Fibroblast of skin of right quadriceps (primary cell): Measurements from ENCODE around the gene TTC21A.
A peak's percentile ranks its signal among the peaks of the same experiment; 100 is the strongest.

Source experiments
- DNase-seq: peaks from one replicate; pipeline ENCODE4 v3.0.0-alpha.2; 2013

The TTC21A gene

DNA sequence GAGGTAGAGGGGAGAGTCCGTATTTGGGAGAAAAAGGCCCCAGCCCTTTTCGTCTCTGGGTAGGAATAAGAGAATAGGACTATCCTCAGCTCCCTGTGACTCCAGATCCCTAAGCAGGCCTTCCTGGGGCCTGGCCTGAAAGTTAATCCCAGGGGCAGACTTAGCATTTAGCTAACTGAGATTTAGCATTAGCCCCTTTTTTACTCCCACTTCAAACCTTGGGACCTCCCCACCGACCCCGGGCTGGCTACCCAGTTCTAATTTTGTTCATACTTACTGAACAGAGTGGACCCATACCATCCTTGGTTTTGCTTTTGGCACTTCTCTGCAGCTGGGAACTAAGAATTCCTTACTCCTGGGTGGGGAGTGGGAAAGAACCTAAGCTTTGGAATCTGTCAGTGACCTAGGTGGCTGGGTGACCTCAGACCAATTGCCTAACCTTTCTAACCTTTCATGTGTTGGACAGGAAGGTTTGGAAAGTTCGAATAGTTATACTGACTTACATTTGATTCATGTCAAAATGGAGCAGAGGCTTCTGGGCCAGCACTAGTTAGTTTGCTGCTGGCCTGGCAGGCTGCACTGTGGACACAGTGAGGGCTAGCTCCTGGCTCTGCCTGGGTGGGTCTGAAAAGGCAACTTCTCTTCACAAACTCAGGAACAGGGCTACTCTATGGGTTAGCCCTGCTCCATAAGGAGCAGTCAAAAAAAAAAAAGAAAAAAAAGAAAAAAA is 11.6 kb downstream of the TTC21A start:
- no peak for DNase-seq

DNA sequence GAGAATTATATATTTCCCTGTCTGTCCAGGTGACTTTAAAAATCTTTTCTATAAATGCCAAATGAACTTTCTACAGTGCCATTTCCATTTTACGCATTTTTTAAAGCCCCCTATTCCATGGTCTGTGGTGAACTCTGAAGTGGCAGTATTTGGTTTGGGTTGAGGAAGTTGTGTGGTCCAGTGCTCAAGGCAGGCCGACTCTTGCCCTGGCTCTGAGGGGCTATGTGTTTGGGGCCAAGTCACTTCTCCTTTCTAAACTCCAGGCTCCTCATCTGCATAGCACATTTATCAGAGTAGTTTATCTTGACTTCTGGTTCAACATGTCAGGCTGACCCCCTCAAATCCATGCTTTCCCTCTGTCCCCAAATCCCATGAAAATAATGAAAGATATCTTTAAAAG is 14.1 kb downstream of the TTC21A start:
- no peak for DNase-seq

DNA sequence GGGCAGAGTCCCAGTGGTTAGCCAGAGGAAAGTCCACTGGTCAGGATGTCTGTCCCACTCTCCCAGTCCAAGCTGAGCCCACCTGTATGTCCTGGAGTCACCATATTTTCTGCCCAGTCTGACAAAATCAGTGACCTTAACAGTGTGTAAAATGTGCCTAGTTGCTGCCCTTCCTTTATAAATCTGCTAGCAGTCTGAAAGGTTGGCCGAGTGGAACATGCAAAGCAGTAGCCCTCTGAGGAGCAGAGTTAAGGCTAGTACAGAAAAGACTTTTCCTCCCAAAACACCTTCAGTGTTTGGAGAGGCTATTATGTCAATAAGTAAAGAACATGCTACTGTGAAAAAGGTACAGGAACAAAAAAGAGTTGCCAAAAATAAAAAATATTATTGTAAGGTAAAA is 15.3 kb downstream of the TTC21A start:
- no peak for DNase-seq

DNA sequence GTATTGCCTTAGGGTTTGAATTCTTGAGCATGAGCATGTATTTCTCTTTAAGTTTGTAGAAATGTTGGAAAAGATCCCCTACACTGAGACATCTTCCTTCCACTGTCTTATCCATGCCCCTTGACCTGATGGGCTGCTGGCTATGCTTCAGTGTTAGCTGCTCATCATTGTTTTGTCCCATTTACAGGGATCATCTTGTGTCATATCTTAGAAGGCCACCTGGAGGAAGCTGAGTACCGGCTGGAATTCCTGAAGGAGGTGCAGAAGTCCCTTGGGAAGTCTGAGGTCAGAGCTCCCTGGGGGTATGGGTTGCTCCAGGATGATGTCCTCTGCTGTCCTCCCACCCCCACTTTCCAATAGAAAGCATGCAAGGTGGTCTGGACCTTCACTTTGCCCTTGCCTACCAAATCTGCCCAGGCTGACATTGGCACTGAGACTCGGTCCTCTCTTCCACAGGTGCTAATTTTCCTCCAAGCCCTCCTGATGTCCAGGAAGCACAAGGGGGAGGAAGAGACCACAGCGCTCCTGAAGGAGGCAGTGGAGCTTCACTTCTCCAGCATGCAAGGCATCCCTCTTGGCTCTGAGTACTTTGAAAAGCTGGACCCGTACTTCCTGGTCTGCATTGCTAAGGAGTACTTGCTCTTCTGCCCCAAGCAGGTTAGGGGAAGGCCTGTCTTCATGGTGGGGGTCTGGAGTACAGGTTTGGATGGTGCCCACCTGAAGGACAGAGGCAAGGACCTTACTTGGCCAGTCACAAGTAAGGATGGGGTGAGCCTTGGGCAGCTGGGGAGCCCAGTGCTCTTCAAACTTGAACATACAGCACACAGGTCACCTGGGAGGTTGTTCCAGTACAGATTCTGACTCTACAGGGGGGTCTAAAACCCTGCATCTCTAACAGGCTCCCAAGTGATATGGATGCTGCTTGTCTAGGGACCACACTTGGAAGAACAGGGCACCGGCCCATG is 17.7 kb downstream of the TTC21A start:
- DNase-seq = peak; percentile 38

DNA sequence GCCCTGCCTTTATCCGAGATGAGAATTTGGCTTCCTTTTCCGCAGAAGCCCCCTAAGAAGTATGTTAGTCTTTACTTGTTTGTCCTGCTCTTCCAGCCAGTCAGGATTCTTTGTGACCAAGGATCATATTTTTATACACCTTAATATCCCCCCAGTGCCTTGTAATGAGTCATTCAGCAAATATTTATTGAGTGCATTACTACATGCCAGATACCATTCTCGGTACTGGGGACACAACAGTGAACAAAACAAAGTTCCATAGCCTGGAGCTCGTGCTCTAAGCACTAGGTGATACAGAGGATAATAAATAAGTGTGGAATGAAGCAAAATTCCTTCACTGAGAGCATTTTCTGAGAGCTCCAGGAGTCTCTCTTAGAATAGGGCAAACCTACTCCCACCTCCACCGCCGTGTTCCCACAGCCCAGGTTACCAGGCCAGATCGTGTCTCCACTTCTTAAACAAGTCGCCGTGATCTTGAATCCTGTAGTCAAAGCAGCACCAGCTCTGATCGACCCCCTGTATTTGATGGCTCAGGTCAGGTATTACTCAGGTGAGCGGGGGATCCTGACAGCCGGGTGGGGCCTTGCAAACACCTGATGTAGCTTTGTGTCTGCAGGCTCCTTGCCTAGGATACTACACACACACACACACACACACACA is 18.5 kb downstream of the TTC21A start:
- peak; percentile 61 for DNase-seq

DNA sequence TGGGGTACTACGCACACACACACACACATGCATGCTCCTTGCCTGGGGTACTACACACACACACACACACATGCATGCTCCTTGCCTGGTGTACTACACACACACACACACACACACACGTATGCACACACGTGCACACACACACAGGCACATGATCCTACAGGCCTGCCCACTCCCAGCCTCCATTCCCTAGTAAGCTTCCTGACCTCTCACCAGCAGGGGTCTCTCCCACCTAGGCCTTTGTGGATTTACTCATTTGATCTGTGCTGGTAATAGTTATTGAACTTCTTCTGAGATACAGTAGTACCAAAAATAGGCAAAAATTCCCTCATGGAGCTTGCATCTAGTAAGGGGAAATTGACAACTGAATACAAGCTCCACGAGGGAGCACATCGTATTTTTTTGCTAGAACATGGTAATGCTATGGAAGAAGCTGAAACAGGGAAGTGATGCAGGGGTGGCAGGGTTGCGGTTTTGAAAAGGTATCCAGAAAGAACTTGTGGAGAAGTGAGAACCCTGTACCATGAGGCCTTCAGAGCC is 19.1 kb downstream of the TTC21A start:
- peak; percentile 68 for DNase-seq

DNA sequence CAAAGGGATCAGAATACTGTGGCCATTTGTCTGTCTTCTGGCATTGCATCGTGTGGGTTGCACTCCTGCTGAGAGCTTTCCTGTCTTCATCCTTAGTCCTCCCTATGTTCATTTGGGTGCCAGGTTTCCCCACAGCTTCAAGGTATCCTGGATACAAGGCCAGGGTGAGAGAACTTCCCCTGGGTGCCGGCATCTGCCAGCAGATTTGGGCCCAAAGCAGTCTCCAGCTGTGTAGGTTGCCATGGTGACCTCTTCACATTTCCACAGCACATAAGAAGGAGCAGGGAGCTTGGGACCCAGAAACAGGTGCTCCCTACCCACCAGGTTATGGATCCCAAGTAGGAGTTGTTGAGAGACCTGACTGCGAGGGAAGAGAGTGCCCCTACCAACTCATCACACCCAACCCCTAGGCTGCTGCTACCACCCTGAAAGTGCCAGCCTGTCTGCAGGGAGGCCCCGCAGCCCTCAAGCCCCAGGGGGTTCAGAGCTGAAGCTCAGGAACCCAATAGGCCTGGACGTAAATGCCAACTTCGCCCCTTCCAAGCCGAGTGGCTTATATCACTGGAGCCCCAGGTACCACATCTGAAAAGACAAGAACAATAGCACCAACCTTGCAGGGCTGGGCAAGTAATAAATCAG is 19.9 kb downstream of the TTC21A start:
- no peak for DNase-seq

DNA sequence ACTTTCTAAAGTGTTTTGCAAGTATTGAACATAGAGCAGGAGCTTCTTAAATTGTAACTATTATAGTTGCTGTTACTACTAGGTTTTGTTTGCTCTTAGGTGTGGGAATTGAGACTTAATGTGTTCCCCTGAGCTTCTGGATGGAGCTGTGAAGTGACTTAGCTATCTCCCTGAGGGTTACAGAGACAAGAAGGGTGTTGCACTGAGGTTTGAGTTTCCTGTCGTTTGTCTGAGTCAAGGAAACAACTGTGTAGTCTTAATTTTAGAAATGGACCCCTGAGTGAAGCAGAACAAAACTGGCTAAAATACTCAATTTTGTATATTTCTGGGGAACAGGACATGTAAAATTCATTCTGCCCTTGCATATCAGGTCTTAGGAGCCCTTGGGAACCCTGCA is 20.4 kb downstream of the TTC21A start:
- no peak for DNase-seq

DNA sequence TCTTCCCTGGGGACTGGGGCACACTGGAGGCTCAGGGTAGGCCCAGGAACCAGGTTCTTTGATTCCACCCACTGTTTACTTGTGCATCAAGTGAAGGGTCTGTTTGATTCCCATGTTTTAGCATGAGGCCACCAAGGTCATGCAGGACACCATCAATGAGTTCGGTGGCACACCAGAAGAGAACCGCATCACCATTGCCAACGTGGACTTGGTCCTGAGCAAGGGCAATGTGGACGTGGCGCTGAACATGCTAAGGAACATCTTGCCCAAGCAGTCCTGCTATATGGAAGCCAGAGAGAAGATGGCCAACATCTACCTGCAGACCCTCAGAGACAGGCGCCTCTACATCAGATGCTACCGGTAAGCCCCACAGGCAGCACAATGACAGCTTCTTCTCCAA is 21.5 kb downstream of the TTC21A start:
- no peak for DNase-seq

DNA sequence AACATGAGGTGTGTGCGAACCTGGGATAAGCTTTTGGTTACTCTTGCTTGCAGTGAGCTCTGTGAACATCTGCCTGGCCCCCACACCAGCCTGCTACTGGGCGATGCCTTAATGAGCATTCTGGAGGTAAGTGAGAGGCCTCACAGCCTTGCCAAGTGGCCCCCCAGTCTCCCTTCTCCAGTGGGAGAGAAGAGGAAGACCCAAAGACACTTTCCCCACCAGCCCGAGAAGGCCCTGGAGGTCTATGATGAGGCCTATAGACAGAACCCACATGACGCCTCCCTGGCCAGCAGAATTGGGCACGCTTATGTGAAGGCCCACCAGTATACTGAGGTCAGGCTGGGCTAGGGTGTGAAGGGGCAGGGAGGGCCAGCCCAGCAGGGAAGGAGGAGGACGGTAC is 22.5 kb downstream of the TTC21A start:
- no peak for DNase-seq

DNA sequence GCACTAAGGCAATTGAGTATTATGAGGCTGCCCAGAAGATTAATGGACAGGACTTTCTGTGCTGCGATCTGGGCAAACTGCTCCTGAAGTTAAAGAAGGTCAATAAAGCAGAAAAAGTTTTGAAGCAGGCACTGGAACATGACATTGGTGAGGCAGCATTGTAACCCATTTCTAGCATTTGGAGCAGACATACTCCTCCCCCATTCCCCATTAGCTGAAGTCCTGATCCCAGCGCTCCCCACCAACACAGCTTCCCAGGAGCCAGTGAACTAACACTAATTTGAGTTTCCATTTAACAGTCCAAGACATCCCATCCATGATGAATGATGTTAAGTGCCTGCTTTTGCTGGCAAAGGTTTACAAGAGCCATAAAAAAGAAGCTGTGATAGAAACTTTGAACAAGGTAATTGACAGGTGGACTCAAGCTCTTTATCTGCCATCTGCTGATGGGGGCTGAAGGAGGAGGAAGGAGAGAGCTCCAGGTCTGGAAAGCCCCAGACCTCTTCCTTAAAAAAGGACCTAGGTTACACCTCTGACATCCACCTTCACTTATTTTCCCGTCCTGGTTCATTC is 23.3 kb downstream of the TTC21A start:
- no peak for DNase-seq

DNA sequence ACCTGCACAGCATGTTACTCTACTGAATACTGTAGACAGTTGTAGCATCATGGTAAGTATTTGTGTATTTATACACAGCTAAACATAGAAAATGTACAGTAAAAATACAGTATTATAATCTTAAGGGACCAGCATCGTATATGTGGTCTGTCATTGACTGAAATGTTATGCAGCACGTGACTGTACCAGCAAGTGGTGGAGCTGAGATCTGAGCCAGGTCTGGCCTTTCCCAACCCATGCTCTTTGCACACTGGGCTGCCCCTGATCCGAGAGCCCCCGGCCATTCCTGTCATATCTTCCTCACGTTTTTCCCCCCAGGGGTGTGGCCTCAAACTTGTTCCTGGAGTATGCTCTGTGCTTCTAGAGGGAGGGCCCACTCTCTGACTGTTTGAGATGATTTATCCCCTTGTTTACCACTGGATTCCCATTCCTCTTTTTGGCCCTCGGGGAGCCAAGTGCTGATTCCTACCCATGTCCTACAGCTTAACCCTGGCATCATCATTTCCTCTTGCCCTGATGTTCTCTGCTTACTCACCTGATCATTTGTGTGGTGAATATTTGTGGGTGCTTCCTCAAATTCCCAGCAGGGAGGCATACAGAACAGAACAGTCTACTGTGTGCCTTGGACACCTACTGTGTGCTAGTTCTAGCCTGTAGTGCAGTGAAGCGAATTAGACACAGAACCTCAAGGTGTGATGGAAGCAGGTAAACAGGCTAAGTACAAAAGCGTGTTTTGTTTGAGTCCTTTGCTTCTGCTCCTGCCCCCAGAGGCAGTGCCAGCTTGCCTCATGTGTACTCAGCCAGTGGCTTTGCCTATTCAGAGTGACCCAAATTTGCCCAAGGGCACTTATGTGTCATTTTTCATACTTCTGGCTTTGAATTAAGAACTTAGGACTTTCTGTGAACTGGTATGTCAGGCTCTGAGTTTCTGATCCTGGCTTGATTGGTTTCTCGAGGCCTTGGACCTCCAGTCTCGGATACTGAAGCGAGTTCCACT is 24.9 kb downstream of the TTC21A start:
- DNase-seq = no peak

DNA sequence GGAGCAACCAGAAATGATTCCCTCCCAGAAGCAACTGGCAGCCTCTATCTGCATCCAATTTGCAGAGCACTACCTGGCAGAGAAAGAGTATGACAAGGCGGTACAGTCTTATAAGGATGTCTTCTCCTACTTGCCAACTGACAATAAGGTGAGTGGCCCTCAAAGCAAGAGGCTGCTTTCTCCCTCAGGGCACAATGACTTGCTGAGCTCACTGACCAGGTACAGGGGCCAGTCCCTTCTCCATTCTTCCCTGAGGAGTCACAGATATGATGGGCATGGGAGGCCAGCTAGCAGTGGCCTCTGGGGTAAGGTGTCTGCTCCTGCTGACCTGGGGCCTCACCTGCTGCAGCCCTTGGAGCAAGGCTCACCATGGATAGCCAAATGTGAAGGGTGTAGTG is 25.6 kb downstream of the TTC21A start:
- DNase-seq = no peak

DNA sequence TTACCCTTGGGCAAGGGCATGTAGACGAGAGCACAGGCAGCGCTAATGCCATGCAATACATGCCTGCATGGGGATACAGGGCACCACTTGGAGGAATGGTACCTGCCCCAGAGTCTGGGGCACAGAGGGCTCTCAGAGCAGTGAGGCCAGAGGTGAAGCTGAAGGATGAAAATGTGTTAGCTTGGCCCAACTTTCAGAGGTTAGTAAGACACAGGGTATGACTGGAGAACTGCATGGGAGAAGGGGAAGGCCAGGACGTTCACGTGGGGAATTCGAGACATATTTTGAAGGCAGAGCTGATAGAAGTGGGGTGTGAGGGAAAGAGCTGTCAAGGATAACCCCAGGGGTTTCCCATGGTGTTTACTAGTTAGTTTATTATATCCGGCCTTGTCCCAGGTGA is 26.3 kb downstream of the TTC21A start:
- DNase-seq = no peak

DNA sequence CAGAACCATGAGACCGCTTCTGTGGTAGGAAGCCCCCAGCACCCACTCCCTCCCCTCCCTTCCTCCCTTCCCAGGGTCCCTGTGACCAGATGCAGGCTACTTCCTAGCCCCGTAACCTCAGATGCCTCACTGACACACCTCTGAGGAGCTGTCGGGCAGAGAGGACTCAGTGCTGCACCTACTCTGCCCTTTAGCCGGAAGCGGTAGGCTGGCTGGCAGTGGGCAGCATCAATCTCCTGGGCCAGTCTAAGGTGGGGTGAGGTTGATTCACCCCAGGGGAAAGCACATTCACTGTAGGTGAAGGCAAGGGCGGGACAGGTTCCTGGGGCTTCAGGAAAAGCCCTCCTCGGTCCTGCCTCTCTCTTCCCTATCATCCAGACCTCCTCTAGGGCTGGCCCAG is 26.8 kb downstream of the TTC21A start:
- no peak for DNase-seq

DNA sequence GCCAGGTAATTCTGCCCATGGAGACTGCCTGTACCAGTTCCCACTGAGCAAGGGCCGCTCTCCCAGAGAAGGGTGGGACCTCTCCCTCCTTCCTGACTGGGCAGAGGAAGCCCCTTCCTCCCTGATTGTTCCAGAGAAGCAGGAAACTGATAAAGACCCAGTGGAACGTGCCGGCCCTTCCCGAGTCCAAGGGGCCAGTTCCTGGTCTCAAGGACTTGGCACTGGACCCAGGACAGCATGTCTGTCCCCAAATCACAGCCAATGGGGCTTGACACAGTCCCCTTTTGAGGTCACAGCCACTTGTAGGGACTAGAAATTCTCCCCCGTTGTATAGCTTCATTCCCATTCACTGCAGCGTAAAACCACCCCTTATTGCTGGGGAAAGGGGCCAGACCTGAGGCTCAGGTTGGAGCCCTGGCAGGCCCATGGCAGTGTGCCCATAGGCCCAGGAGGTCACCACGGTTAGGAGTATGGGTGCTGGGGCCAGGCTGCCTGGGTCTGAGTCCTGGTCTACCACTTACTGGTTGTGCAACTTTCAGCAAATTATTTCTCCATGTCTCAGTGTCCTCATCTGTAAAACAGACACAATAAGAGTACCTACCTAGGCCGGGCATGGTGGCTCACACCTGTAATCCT is 27.8 kb downstream of the TTC21A start:
- no peak for DNase-seq

DNA sequence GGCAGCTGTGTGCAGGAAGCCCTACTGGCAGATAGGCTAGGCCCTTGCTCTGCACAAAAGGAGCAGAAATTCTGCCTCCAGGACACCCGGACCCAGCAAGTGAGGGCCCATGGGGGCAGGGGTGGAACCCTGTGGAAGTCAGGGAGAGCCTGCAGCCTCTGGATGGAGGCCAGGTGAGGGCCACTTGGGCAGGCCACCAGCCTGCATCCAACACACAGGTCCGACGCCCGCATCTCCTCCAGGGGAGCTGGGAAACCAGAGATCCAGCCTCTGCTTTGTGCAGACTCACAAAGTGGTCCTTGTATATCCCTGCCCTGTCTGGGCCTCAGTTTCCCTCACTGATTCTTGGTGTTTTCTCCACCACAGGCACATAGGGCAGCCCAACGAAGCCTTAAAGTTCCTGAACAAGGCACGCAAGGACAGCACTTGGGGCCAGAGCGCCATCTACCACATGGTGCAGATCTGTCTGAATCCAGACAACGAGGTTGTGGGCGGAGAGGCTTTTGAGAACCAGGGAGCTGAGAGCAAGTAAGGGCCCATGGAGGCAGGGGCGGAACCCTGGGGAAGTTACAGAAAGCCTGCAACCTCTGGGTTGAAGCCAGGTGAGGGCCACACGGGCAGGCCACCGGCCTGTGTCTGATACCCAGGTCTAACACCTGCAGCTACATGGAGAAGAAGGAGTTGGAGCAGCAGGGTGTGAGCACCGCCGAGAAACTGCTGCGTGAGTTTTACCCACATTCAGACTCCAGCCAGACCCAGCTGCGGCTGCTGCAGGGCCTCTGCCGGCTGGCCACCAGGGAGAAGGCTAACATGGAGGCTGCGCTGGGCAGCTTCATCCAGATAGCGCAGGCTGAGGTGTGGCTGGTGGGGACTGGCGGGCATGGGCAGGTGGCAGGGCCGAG is 29.3 kb downstream of the TTC21A start:
- DNase-seq = no peak

DNA sequence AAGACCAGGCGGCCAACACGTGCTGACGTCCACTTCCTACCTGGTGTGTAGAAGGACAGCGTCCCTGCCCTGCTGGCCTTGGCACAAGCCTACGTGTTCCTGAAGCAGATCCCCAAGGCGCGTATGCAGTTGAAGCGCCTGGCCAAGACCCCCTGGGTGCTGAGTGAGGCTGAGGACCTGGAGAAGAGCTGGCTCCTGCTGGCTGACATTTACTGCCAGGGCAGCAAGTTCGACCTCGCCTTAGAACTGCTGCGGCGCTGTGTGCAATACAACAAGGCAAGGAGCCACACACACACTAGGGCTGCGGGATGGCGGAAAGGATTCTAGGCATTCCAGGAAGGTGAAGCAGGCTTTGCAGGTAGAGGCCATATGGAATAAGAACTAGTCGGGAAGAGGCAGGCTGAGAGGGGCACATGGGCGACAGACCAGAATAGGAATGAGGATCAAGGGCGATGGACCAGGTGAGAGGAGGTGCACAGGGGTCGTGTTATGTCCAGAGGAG is 30.0 kb downstream of the TTC21A start:
- DNase-seq = no peak
